GM21526 (cell line): ENCODE data around the gene UST.
"Not testable (repeated sequence)": the region's sequence is repeated elsewhere in the genome, so short reads cannot be mapped to it uniquely, and the experiment has no call there.

Experiments used
- ATAC-seq: cut with Tn5 transposase; IDR thresholded peaks from one replicate; pipeline ENCODE4 v1.9.1; 2021; ENCODE audit warnings: moderate library complexity; ENCODE audit not compliant: unreplicated experiment, low FRiP score

Gene UST

DNA sequence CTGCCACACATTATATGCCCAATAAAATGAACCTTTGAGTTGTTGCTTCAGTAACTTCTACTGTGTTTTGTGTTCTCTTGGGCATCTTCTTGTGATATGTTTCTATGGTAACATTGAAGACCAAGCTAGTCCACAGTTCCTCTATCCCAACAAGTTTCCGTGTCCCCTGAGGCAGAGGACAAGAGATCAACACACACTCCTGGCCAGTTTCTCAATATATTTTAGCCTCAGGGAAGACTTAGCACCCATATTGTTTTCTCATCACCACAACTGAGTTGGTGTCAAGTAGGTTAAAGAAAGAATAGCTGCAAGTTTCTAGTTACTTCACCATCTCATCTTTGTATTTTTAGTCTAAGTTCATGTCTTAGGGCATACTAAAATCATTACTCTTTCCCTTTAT is 277.5 kb downstream of the UST start:
- ATAC-seq, result no peak

DNA sequence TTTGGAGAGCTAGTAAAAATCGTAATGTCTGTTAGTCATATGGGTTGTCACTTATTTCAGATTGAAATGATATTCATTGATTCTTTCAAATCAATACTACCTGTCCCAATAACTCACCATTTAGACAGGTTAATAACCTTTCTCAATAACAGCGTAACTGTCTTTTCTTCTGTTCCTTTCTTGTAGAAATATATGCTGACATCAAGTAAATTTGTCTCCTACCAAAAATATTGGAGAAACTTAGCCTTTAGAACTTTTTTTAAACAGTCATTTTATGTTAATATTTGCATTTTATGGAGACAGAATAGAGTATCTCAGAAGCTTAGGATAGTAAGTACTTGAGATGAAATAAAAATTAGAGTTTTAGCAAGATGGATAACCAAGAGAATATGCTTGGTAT is 278.2 kb downstream of the UST start:
- no peak for ATAC-seq

DNA sequence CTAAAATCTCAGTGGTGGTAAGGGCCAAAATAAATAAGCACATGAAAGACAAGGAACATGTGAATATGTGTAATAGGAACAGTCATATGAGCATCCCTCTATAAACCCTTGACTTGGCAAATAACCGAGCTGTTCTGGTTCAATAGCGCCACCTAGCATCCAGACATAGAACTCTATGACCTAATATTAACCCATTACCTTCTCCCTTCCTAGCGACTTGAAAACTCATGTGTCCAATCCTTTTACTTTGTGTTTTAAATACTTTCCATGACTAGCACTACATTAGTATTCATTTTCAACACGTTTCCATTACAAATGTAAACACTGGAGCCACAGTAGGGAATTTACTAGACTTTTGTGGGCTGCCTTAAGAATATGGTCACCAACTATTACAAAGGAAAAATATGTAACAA is 279.7 kb downstream of the UST start:
- ATAC-seq, result no peak

DNA sequence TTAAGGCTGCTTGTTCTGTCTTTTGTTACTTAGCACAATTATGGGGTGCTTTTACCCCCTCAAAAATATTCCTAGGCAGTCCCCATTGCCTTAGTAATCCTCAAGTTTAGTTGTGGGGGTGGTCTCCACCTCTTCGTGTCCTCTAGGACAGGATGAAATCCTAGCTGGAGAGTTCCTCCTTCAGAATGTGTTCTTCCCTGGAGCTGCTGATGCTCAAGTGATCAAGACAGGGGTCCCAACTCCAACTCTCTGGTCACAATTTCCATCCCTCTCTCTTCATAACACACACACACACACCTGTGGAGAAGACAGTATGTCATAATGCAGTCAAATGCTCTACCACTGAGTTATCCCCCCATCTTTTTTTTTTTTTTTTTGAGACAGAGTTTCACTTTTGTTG is 280.7 kb downstream of the UST start:
- ATAC-seq, result no peak

DNA sequence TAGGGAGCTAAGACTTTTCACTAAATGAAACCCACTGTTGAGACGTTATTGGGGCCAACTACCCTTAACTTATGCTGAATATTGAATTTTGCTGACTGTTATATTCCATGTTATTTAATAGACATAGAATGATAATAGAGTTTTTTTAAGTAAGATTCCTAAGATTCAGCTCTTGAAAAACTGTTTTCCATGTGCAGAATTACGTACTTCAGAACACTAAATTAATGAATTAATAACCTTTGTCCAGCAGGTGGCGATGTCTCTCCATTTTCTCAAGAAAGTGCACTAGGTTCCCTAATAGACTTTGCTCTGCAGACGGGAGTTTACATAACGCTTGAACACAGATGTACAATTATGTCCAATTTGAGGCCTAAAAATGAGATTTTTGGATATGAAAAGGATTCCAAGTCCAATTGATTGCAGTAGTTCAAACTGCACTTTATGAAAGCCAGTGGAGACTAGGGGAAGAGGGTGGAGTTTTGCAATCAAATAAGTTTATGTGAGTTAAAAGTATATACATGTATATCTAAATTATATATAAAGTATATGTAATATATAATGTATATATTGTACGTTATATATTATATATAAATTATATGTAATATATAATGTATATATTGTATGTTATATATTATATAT is 282.1 kb downstream of the UST start:
- no peak for ATAC-seq

DNA sequence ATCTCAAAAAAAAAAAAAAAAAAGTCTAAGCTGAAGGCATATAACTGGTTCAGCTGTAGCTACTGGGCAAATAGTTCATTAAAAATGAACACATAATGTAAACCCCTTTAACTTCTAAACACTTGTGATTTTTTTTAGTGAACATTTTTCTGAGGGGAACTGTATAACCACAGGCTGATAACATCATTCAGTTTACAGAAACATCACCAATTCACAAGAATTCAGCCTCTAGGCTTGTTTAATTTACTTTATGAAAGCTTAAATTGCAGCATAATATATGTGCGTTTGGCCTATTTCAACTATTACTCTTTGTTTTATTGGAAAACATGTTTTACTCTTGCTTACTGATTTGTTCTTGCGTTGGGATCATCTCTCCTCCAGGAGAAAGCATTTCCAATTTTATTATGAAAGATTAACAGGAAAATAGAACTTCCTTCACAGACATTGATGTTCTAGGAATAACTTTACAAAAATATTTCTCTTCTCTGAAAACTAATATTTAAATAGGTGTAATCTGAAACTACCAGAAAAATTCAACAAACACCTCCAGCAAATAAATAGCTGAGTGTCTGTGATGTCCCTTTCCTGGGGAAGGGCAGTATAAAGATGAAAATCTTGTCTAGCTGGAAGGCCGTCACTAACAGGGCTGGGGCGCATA is 284.5 kb downstream of the UST start:
- ATAC-seq, result no peak

DNA sequence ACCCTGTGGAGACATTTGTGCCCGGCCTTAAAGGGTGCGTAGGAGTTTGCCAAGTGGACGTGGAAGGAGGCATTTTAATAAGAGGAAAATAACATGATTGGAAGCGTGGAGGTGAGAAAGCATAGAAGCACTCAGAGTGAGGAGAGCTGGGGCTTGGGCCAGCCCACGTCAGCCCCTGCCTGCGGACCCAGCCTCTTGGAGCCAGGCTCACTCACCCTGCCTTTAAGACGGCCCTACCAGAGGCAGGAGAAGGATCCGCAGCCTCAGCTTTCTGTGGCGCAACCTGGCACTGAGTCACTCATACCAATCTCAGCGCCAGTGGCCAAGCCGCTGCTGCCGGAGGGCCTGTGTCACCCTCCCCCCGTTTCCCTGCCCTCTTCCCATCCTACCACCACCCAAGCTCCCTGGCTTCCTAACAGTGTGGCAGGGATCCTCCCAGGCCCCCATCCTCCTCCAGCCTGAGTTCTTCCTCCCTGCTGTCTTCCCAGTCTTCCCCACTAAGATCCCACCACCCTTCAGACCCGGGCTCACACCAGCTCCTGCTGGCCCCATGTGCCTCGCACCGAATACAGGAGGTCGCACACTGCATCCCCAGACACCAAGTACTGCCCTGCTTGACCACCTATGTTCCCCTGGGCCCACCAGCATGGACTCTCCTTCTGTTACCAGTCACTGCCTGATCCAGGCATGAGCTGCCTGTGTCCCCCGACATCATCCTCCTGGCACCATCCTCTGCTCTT is 285.2 kb downstream of the UST start:
- ATAC-seq, result peak; percentile 28

DNA sequence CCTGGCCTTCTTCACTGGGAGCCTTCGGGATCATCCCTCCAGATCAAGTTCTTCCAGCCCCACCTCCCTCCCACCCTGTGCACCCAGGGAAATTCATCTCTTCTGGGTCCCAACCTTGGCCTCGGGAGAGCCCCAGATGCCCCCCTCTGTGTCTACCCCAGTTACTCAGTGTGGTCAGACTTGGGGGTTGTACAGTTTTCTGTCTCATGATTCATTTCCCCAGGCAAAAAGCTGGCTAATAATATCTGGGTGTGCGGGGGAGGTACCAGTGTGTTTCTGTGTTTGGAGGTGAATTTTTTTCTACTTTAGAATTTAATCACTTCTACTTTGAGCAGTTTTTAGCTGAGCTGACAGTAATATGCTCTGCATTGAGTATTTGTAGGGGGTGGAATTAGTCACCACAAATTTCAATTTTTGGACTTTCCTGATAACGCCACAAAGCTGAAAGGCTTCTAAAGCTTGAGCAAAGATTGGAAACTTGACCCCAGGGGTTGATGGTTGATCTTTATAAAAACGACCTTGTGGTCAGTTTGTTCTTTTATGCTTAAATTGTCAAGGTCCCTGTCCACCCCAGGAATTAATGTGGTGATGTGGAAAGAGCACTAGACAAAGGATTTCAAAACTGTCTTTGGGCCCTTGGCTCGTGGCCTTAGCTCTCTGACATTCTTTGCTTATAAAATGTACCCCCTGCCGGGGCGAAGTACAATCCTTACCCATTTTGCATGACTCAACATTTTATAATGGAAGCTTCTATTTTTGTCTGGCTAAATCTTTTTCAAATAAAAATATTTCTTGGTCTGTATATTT is 286.0 kb downstream of the UST start:
- peak; percentile 71 for ATAC-seq

DNA sequence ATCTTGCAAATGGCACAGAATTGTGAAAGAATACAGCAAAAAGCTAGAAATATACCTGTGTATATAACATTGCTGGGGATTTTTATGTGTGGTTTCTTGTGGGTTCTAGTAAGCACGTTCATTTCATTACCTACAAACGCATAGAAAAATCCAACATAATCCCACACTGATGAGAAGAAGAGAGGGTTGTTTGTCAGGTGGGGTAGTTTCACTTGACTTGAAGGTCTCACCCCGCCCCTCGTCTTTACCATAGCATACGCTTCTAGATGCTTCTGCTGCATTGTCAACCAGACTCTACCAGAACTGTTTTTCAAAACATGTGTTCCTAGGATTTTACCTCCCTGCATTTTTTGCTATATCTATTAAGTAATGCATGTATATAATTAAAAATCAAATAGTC is 286.6 kb downstream of the UST start:
- ATAC-seq, result no peak

DNA sequence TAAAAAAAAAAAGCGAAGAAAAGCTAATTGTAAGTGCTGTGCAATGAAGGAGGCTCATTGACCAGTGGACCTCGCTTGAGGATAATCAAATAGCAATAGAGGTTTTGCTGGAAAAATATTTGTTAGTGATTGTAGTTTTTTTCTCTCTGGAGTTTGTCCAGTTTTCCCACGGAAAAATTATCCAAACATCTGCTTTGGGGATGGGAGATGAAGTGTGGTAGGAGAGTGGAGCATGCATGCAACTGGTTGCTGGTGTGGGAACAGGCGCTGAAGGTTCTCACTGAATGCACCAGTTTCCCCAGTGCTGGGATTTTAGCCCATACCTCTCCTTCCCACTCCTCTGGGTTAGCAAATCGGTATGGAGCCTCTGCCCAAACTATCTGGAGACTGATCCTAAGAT is 288.9 kb downstream of the UST start:
- no peak for ATAC-seq

DNA sequence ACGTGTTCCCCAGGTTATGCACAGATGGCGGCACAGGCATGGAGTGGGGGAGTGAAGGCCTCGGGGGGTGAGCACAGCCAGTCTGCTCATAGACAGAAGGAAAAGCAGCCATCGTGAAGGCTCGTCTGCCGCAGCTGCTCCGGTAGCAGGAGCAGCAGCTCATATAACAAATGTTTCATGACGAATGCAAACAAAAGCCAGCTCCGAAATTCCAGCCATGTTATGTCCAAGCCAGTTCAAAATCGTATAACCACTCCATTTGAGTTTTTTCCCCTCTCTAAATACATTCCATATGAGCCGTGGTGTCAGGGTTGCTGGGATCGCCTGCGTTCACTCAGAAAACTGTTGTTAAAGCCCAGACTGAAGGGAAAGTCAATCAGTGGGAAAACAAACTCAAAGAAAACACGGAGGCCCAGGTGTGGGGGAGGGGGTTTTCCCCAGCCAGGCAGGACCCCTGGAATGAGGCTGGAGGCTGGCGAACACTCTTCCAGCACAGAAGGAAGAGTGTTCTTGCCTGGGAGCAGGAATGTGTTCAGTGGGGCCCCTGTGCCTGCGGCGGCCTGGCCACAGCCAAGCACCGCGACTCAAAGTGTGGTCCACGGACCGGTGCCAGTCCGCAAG is 290.3 kb downstream of the UST start:
- ATAC-seq, result no peak

DNA sequence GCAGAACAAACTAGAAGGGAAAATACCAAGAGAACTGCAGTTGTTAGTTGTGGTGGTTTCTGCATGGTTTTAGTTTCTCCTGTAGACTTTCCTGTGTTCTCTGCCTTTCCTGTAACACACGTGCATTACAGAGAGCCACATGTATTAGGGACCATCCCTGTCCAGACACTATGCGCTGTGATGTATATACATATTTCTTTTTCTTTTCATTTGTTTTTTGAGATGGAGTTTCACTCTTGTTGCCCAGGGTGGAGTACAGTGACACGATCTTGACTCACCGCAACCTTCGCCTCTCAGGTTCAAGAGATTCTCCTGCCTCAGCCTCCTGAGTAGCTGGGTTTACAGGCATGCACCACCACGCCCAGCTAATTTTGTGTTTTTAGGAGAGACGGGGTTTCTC is 292.2 kb downstream of the UST start:
- ATAC-seq, result not testable (repeated sequence)

DNA sequence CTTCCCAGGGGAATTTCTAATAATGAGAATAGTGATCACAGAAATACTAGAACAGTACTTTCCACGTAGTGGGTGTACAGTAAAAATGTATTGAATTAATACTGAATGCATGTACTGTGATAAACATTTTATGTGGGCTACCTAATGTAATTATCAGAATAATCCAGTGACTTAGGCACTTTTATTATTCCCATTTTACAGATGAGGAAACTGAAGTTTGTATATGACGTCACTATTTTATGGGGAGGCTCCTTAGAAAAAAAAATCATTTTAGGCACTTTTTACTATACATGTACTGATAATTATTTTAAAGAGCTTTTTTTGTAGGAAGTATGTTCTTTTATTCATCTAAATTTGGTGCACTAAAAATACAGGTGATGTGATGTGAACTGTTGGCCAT is 295.1 kb downstream of the UST start:
- no peak for ATAC-seq

DNA sequence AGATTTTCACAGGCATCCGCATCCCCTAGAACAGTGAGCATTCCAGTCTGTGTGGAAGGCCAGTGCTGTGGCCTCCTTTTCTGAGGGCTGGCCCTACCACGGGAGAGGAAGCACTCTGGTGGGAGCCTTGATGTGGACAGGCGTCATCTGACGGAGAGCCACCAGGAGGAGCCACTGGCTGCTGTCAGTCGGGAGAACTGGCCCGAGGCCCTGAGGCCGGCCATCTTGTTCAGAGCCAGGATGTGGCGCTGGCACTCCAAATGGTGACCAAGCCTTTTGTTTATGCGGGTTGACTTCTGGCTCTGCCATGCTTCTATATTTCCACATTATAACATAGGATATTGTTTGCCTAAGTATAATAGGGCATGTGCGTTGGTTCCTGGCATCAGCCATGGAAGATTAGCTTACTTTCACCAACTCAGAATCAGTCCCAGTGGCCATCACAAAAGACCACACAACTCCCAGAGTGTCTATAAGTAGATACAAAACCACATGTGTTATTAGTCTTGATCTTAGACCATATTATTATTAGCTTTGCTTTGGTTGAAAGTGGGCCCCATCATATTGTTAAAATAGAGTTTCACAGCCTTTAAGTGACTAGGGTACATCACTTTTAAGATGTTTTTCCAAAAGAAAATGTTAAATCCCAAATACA is 296.8 kb downstream of the UST start:
- ATAC-seq, result no peak

DNA sequence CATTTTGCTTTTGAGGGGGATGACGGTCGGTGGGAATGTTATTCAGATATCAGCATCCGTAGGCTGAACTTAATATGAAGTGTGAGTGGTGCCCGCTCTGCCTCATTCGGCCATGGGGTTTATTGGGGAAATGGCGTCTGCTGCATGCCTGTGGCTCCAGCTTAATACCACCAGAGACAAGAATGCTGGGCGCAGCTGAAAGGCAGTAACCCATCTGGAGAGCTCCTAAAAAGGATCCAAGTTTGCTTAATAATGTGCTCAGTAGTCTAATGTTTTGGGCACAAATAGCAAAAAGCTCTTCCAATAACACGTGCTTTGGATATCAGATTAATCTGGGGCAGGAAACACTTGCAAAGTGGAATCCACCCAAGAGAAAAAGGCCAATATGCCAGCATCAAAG is 297.7 kb downstream of the UST start:
- ATAC-seq, result no peak

DNA sequence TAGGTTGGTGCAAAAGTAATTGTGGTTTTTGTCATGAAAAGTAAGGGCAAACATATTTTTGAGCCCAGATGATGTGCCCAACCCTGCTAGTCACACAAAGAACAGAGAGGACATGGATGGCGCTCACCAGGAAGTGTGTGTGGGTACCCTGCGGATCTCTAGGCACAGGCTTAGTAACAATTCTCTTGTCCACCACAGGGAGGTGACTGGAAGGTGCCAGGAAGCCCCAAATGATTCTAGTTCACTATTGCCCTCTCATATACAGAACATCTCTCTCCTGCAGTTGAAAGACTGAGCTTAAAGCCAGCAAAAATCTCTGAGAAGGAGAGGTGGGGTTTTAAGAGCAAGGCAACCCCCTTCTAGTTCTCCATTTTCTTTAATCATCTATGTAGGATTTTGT is 298.6 kb downstream of the UST start:
- ATAC-seq, result no peak

DNA sequence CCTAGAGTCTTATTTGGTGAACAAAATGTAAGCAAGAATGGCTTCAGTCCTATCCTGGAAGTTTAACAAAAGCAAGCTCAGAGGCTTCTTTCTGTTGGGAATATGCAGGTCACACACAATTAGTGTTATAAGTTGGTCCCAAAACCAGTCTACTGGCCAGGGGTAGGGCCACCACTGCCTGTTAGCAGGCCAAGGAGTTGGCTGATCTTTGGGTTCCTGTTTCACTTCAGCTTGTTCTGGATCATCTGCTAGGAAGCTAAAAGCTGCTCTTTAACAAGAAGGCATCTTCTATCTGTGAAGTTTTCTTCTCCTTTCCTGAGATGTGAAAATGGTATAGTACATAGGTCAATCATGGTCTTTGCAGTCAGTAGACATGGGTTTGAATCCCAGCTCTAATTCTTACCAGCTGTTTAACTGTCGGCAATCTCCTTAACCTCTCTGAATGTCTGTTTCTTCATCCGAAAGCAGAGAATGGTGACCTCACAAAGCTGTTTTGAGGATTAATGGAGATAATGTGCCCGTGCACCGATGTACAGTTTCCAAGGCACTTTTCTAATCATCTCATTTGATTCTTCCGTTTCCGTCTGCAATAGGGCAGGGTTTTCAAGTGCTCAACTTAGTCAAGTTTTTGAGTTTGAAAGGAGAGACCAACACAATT is 299.5 kb downstream of the UST start:
- no peak for ATAC-seq

DNA sequence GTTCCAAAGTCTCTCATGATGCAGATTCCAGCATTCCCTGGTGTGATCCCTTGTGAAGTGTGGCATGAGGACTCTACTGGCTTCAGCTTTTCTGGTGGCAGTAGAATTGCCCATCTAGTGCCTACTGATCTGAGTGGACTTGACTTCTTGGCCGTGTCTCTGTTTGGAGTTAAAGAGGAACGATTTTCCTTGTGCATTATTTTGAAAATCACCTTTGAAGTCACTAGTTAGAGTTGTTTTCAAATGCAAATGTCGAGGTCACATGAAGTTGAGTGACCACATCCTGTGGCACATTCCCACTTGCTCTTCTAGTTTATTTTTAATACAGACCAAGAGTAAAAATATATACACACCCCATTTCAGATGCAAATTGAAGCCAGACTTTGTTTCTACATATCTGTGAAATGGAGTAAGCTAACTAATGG is 300.0 kb downstream of the UST start:
- ATAC-seq, result peak; percentile 70

DNA sequence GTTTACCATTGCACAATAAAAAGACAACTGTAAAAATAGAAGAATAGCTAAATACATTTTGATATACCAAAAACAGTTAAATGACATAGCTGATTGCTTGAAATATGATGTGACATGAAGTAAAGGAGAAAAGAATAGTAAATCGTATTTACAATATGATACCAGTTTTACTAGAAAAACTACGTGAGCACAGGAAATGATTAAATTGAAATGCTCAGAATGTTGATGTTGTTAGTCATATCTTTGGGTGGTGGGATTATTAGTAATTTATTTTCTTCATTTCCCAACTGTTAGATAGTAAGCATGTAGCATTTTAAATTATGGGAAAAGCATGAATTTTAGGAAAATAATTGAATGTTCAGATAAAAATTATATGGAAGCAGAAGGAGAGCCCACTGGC is 302.4 kb downstream of the UST start:
- no peak for ATAC-seq

DNA sequence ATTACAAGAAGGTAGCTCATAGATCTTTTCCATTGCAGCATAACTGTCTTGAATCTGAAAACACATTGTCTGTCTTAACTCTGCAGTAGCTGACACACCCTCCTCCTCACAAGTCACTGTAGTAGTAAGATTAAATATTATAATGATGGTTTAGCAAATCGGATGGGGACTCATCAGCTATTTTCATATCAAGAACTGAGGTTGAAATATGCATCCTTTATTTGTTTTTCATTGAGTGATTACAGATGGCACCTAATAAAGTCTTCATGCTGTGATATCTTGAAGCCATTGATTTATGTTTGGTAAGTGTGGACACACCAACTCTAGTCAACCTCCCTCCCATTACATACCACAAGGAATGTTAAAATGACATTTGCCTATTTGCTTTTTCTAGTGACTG is 303.3 kb downstream of the UST start:
- no peak for ATAC-seq
